Fibroblast of mammary gland (primary cell): ENCODE measurements around the gene IL10RB.

ENCODE experiments used
- DNase-seq: peaks from one replicate; pipeline ENCODE4 v3.0.0-alpha.2; 2010; ENCODE audit warnings: low read depth
- H3K4me3 ChIP-seq: 2 replicates; pipeline ENCODE4 v1.5.1; 2011; ENCODE audit warnings: low read depth, mild to moderate bottlenecking, low read length, moderate library complexity; ENCODE audit not compliant: control insufficient read depth
- CTCF ChIP-seq: conservative IDR thresholded peaks from 2 replicates; pipeline ENCODE4 v1.5.1; 2011; ENCODE audit warnings: low read depth, low read length, inconsistent platforms; ENCODE audit not compliant: control insufficient read depth, insufficient read depth

The IL10RB gene

GRCh38 chr21:33286600-33287456 lies 20.7 kb downstream of the IL10RB start:
- no peak overlapping the region for H3K4me3 ChIP-seq
- TF ChIP-seq CTCF = no peak
- DNase-seq = peak; percentile 83

- no peak for TF ChIP-seq CTCF
- no peak overlapping the region for H3K4me3 ChIP-seq
- peak; percentile 19 for DNase-seq
These were observed 23.1 kb downstream of the IL10RB start for GRCh38 chr21:33289199-33289819.

- DNase-seq = no peak
- TF ChIP-seq CTCF = no peak
- no peak overlapping the region for H3K4me3 ChIP-seq
These were observed 24.3 kb downstream of the IL10RB start for GRCh38 chr21:33290441-33290840.

- DNase-seq = no peak
- no peak overlapping the region for H3K4me3 ChIP-seq
- no peak for TF ChIP-seq CTCF
These were observed 25.5 kb downstream of the IL10RB start for GRCh38 chr21:33291686-33292085.

- TF ChIP-seq CTCF = no peak
- no peak overlapping the region for H3K4me3 ChIP-seq
- DNase-seq = no peak
These were observed 26.6 kb downstream of the IL10RB start for GRCh38 chr21:33292724-33293123.

- no peak for DNase-seq
- no peak overlapping the region for H3K4me3 ChIP-seq
- no peak for TF ChIP-seq CTCF
These were observed 27.0 kb downstream of the IL10RB start for GRCh38 chr21:33293136-33293535.

GRCh38 chr21:33293811-33294216 lies 27.6 kb downstream of the IL10RB start:
- no peak for TF ChIP-seq CTCF
- no peak for DNase-seq
- no peak overlapping the region for H3K4me3 ChIP-seq
